ENCODE measurements around the gene BBS12.

DNA sequence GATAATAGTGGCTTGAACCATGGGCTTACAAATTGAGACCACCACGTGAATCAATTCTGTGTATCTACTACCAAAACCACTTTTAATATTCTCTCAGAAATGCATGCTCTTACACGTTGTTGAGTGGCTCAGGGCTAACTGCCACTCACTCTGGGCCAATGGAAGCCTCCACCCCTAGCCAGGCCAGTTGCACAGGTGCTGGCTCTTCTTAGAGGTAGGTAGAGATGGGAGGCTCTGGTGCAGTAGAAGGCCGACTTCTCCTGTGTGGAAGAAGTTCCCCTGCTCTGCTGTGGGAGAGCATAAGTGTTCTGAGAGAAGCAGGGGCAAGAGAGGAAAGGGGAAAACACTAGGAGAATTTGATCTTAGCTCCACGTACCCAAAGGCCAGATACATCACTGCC is 25.0 kb upstream of the BBS12 start:
- no peak for TF ChIP-seq CTCF (conservative IDR thresholded peaks at IDR 0.05; ENCODE audit: low read depth in 2 of 2)
- no peak for TF ChIP-seq POLR2AphosphoS5 (IDR thresholded peaks at IDR 0.05; ENCODE audit: low read depth)
- no peak for TF ChIP-seq JUNB (IDR thresholded peaks at IDR 0.05; ENCODE audit: unreplicated experiment)
- TF ChIP-seq EZH2 (IDR thresholded peaks at IDR 0.05; ENCODE audit: low read depth, unreplicated experiment) = no peak
- TF ChIP-seq, protein P1, sequence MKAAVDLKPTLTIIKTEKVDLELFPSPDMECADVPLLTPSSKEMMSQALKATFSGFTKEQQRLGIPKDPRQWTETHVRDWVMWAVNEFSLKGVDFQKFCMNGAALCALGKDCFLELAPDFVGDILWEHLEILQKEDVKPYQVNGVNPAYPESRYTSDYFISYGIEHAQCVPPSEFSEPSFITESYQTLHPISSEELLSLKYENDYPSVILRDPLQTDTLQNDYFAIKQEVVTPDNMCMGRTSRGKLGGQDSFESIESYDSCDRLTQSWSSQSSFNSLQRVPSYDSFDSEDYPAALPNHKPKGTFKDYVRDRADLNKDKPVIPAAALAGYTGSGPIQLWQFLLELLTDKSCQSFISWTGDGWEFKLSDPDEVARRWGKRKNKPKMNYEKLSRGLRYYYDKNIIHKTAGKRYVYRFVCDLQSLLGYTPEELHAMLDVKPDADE (IDR thresholded peaks at IDR 0.05) = no peak
- no peak for TF ChIP-seq CREB1 (CRISPR knock-in tag; IDR thresholded peaks at IDR 0.05; ENCODE audit: low read depth)
- no peak for TF ChIP-seq STAT1 (IDR thresholded peaks at IDR 0.05; ENCODE audit: unreplicated experiment)
- no peak for TF ChIP-seq EZH2phosphoT487 (IDR thresholded peaks at IDR 0.05; ENCODE audit: unreplicated experiment)
- TF ChIP-seq, protein P2, sequence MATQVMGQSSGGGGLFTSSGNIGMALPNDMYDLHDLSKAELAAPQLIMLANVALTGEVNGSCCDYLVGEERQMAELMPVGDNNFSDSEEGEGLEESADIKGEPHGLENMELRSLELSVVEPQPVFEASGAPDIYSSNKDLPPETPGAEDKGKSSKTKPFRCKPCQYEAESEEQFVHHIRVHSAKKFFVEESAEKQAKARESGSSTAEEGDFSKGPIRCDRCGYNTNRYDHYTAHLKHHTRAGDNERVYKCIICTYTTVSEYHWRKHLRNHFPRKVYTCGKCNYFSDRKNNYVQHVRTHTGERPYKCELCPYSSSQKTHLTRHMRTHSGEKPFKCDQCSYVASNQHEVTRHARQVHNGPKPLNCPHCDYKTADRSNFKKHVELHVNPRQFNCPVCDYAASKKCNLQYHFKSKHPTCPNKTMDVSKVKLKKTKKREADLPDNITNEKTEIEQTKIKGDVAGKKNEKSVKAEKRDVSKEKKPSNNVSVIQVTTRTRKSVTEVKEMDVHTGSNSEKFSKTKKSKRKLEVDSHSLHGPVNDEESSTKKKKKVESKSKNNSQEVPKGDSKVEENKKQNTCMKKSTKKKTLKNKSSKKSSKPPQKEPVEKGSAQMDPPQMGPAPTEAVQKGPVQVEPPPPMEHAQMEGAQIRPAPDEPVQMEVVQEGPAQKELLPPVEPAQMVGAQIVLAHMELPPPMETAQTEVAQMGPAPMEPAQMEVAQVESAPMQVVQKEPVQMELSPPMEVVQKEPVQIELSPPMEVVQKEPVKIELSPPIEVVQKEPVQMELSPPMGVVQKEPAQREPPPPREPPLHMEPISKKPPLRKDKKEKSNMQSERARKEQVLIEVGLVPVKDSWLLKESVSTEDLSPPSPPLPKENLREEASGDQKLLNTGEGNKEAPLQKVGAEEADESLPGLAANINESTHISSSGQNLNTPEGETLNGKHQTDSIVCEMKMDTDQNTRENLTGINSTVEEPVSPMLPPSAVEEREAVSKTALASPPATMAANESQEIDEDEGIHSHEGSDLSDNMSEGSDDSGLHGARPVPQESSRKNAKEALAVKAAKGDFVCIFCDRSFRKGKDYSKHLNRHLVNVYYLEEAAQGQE (IDR thresholded peaks at IDR 0.05; ENCODE audit: unreplicated experiment) = no peak
- TF ChIP-seq NANOG (IDR thresholded peaks at IDR 0.05; ENCODE audit: borderline replicate concordance) = no peak
- TF ChIP-seq ZNF114 (CRISPR knock-in tag; IDR thresholded peaks at IDR 0.05) = no peak
